ENCODE results near the gene TLNRD1.

TLNRD1 gene

GRCh38 chr15:81002009-81002330, 1.2 kb downstream of the TLNRD1 start:
- no peak for DNase-seq (ENCODE audit: low read depth)

DNA sequence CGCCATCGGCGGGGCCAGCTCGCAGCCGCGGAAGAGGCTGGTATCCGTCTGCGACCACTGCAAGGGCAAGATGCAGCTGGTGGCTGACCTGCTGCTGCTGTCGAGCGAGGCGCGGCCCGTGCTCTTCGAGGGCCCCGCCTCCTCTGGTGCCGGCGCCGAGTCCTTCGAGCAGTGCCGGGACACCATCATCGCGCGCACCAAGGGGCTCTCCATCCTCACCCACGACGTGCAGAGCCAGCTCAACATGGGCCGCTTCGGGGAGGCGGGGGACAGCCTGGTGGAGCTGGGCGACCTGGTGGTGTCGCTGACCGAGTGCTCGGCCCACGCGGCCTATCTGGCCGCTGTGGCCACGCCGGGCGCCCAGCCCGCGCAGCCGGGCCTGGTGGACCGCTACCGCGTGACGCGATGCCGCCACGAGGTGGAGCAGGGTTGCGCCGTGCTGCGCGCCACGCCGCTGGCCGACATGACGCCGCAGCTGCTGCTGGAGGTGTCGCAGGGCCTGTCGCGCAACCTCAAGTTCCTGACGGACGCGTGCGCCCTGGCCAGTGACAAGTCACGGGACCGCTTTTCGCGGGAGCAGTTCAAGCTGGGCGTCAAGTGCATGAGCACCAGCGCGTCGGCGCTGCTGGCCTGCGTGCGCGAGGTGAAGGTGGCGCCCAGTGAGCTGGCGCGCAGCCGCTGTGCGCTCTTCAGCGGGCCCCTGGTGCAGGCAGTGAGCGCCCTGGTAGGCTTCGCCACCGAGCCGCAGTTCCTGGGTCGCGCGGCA, 1.8 kb downstream of the TLNRD1 start:
- DNase-seq (ENCODE audit: low read depth) = no peak

GRCh38 chr15:81003097-81003350, 2.3 kb downstream of the TLNRD1 start:
- no peak for DNase-seq (ENCODE audit: low read depth)

- no peak for DNase-seq (ENCODE audit: low read depth)
Measured at GRCh38 chr15:81006124-81006523, 5.4 kb downstream of the TLNRD1 start.

- no peak for DNase-seq (ENCODE audit: low read depth)
Measured at GRCh38 chr15:81007428-81008064, 6.8 kb downstream of the TLNRD1 start.

DNA sequence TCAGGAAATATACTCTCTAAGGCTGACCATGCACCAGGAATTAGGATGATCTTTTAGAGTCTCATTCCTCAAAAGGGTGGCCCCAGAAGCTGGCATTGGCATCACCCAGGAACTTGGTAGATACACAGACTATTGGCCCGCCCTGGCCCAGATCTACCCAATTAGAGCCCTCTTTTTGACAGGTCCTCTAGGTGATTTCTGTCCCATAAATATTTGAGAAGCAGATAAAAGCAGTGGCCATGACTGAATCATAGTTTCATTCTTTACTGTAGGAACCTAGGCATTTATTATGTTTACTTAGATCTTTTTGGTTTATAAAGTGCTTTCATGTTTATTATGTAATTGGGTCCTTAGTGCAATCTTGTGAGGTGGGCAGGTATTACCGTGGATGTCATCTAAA, 7.6 kb downstream of the TLNRD1 start:
- no peak for DNase-seq (ENCODE audit: low read depth)

DNA sequence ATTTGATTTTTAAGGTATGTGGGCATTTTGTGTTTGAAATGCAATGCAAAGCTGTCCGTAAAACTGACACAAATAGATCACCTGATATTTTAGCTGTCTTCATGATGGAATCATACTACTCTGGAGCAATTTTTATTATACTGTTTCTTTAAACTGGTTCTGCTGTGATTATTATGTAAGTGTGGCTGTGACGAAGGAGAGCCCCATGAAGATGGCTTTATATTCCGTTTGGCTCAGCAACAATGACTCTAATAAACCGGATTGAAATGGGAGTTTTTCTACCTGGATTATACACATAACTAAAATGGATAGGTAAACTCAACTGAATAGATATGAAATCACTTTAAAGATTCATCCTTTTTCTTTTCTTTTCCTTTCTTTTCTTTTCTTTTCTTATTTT, 9.4 kb downstream of the TLNRD1 start:
- no peak for DNase-seq (ENCODE audit: low read depth)

- no peak for DNase-seq (ENCODE audit: low read depth)
Measured at GRCh38 chr15:81011593-81011992, 10.9 kb downstream of the TLNRD1 start.

DNA sequence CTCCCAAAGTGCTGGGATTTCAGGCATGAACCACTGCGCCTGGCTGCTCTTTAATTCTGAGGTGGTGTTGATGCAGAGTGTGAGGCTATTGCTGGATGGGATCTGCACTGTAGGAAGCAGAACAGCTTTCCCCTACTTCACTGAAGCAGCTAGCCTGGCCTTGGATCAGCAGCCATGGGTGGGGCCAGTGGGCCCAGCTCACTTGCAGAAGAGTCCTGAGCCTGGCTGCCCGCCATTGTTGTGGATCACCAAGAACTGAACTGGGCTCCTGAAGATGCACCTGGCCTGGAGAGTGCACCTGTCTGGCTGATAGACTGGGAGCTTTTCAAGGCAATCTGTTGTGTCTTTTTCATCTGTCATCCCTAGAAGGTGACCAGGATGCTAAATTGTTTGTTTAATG, 11.9 kb downstream of the TLNRD1 start:
- DNase-seq (ENCODE audit: low read depth) = no peak

GRCh38 chr15:81013396-81013929, 12.7 kb downstream of the TLNRD1 start:
- no peak for DNase-seq (ENCODE audit: low read depth)

DNA sequence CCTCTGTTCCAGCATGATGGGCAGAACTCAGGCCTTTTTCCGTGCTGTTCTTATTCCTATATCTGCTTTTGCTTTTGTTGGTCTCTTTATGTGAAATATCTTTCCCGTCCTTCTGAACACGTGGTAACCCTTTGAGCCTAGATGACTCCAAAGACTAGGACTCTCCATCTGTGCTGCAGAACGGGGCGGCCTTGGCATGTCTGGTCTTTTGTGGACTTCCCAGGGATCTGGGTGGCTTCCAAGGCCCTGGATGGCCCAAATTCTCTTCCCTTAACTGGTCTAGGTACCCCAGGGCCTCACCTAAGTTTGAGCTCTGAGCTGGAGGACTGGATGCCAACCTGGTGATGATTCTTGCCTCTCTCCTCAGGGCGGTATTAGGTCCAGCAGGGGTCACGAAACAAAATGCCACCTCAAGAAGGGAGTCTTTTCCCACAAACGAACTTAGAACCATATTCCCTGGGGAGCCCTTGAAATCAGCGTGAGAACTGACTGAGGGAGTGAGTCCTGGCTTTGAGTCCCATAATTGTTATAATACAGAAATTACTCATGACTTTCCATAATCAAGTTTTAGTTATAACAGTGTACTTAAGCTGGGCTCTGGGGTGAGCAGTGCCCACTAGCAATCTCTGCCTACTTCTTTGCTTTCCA, 13.8 kb downstream of the TLNRD1 start:
- DNase-seq (ENCODE audit: low read depth) = no peak

DNA sequence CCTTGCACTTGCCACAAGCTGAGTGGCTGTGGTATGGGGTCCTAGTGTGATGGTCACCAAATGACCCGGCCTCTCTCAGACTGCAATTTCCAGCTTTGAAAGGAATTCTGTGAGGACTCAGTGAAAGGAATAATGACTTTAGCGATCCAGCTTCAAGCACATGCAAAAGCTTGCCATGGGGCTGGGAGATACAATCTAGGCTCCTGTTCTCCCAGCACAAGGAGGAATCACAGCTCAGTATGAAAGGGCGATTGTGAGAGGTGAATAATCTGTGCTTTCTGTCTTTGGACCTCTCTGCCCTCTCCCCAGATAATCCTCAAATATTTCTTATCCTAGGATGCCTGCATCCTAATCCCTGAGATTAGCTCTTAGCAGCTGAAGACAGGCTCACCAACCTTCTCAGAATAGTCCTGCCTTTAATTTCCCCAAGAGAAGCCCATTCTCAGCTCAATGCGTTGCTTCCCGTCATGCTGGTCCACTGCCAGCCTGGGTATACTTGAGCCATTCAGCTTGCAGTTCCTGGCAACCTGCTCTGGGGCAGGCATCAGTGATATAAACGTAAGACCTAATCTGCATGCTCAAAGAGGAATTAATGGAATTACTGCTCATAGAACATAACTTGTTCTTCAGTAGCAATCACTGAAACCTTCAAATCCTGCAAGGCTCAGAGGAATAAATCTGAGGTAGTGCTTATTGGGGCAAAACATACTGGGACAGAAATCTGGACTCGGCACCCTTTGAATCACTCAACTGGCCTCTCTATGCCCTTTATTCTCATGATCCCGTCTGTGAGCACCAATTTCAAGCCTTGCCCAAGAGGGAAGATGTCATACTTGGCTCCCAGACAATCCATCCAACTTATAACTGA, 15.1 kb downstream of the TLNRD1 start:
- no peak for DNase-seq (ENCODE audit: low read depth)

DNA sequence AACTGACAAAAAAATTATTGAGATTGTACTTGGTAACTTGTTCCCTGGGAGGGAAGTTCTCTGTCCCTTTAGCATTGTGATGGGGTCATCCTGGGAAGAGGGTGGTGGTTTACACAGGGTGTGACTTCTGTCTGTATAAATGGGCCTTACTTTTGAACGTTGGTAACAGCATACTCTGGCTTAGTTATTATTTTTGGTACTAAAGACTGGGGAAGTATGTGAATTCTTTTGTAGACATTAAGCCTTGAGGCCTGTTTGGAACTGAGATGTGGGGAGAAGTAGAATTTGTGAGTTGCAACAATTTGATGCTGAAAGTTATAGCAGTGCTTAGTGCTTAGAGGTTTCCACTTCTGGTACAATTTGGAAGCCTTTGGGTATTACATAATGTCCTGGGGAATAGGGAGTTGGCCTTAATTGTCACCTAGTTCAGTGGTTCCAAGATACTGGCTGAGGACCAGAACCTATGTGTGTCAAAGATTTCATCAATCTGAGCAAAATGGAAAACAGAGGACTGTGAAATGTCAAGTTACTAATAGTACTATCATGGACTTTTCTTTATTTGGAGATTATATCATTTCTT, 15.9 kb downstream of the TLNRD1 start:
- no peak for DNase-seq (ENCODE audit: low read depth)

GRCh38 chr15:81018197-81018596, 17.5 kb downstream of the TLNRD1 start:
- no peak for DNase-seq (ENCODE audit: low read depth)

- DNase-seq (ENCODE audit: low read depth) = no peak
Measured at GRCh38 chr15:81021321-81021720, 20.6 kb downstream of the TLNRD1 start.

GRCh38 chr15:81023483-81024264, 23.0 kb downstream of the TLNRD1 start:
- DNase-seq (ENCODE audit: low read depth) = no peak

GRCh38 chr15:81024265-81024872, 23.6 kb downstream of the TLNRD1 start:
- no peak for DNase-seq (ENCODE audit: low read depth)

- no peak for DNase-seq (ENCODE audit: low read depth)
Measured at GRCh38 chr15:81024936-81025335, 24.2 kb downstream of the TLNRD1 start.

GRCh38 chr15:81025721-81026370, 25.1 kb downstream of the TLNRD1 start:
- DNase-seq (ENCODE audit: low read depth) = no peak

- no peak for DNase-seq (ENCODE audit: low read depth)
Measured at GRCh38 chr15:81026836-81027599, 26.3 kb downstream of the TLNRD1 start.
